GM21423 (cell line): ENCODE results near the gene RING1.

Experiments used
- ATAC-seq: cut with Tn5 transposase; IDR thresholded peaks from one replicate; pipeline ENCODE4 v1.9.1; 2021; ENCODE audit warnings: mild to moderate bottlenecking, moderate library complexity; ENCODE audit not compliant: unreplicated experiment

The RING1 gene

GRCh38 chr6:33171880-33172687 lies 36.2 kb upstream of the RING1 start:
- no peak for ATAC-seq

- no peak for ATAC-seq
Measured at GRCh38 chr6:33172688-33173534, 35.4 kb upstream of the RING1 start.

GRCh38 chr6:33173535-33174180 lies 34.6 kb upstream of the RING1 start:
- ATAC-seq = no peak

- ATAC-seq = no peak
Measured at GRCh38 chr6:33174784-33175183, 33.5 kb upstream of the RING1 start.

- no peak for ATAC-seq
Measured at GRCh38 chr6:33175436-33176069, 32.7 kb upstream of the RING1 start.

GRCh38 chr6:33176906-33177305 lies 31.4 kb upstream of the RING1 start:
- ATAC-seq = no peak

GRCh38 chr6:33177552-33178446 lies 30.5 kb upstream of the RING1 start:
- ATAC-seq = no peak

GRCh38 chr6:33178755-33179475 lies 29.4 kb upstream of the RING1 start:
- ATAC-seq = no peak

- no peak for ATAC-seq
Measured at GRCh38 chr6:33181141-33181540, 27.2 kb upstream of the RING1 start.

GRCh38 chr6:33183071-33183683 lies 25.1 kb upstream of the RING1 start:
- no peak for ATAC-seq

- no peak for ATAC-seq
Measured at GRCh38 chr6:33185190-33185589, 23.1 kb upstream of the RING1 start.

GRCh38 chr6:33185654-33186187 lies 22.6 kb upstream of the RING1 start:
- ATAC-seq = no peak

GRCh38 chr6:33187809-33188208 lies 20.5 kb upstream of the RING1 start:
- ATAC-seq = no peak

GRCh38 chr6:33189164-33189563 lies 19.1 kb upstream of the RING1 start:
- no peak for ATAC-seq

GRCh38 chr6:33189625-33190448 lies 18.5 kb upstream of the RING1 start:
- no peak for ATAC-seq

GRCh38 chr6:33190504-33191107 lies 17.7 kb upstream of the RING1 start:
- no peak for ATAC-seq

GRCh38 chr6:33191383-33192104 lies 16.8 kb upstream of the RING1 start:
- ATAC-seq = no peak
